GM18502 (cell line): ENCODE measurements around the gene AMBP.

ENCODE experiments used
- ATAC-seq: cut with Tn5 transposase; IDR thresholded peaks from one replicate; pipeline ENCODE4 v1.9.1; 2021; ENCODE audit warnings: mild to moderate bottlenecking; ENCODE audit not compliant: unreplicated experiment, poor library complexity

The AMBP gene

DNA sequence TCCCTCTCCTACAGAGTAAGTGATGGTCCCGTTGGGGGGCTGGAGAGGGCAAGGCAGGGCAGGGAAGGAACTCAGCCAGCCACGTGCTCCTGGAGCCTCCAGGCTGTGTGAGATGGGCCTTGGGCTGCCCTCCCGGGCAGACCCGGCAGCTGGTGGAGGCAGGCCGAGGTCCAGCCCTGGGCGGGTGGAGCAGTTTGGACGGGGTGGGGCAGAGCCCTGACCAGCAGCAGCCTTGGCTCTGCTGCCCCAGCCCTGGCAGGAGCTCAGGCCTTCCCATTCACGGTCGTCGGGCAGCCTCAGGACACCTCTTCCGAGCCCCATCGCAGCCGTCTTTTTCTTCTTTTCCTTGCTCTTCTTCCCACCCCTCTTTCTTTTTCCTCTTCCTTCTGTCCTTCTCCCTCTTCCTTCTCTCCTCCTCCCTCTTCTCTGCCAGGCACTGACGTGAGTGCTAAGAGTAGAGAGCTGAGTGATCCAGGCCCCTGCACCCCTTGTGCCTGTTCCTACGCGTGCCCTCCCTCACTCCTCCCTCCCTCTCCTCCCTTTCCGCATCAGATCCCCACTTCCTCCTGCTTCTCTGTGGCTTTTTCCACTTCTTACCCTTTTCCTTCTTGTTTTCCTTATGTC, 42.8 kb downstream of the AMBP start:
- ATAC-seq, result no peak

DNA sequence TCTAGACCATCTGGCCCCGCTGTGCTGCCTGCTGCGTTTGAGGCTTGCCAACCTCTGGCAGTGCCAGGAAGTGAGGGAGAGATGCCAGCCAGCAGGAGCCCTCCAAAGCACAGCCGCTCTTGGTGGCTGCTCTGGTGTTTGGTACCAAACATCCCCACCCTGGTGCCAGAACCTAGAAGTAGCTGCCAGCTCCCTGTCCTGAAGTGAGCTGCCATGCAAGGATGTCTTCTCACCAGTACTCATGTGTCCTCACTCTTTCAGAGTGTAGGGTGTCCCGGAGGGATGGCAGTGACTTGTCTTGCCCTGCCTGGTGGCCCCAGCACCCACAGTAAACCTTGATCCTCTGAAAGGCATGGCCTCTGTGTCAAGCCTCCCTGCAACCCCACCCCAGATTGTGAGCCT, 43.4 kb downstream of the AMBP start:
- no peak for ATAC-seq

DNA sequence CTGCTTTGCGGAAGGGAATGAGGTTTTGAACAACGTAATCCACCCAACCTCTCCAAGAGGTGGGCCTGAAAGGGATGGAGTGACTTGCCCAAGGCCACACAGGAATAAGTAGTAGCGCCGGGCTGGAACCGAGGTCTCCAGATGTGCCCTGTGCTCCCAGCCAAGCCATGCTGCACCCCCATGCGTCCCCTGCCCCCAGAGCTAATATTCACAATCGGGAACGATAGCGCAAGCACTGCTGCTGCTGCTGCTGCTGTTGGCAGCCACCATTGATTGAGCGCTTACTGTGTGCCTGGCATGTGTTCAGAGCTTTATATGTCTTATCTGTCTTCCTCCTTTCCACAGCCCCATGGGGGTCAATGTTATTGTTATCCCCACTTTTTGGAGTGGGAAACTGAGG, 43.9 kb downstream of the AMBP start:
- no peak for ATAC-seq

DNA sequence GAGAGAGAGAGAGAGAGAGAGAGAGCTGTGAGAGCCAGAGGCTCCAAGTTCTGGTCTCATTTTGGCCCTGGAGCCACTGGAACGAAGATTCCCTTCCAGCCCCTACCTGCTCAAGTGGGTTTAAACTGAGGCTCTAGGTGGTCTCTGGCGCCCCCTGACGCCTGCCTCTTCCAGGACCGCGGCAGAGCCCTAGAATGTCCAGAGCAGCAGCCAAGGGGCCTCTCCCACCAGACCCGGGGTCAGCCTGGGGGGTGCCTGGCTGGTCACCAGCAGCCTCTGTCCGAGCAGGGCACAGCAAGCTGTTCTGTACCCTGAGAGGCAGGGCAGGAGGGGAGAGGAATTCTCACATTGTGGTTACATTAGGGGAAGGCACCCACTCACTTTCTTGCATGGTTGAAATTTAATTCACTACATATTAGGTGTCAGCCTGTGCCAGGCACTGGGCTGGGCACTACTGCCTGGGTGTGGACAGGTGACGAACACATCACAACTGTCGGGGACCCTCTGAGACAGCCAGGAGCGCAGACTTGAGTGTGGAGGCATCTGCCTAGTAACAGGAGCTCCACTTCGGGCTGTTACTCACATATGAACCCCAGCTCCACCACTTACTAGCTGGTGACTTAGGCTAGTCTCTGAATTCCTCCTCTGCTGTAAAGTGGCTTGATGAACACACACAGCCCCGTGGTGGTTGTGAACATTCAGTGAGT, 44.5 kb downstream of the AMBP start:
- no peak for ATAC-seq

DNA sequence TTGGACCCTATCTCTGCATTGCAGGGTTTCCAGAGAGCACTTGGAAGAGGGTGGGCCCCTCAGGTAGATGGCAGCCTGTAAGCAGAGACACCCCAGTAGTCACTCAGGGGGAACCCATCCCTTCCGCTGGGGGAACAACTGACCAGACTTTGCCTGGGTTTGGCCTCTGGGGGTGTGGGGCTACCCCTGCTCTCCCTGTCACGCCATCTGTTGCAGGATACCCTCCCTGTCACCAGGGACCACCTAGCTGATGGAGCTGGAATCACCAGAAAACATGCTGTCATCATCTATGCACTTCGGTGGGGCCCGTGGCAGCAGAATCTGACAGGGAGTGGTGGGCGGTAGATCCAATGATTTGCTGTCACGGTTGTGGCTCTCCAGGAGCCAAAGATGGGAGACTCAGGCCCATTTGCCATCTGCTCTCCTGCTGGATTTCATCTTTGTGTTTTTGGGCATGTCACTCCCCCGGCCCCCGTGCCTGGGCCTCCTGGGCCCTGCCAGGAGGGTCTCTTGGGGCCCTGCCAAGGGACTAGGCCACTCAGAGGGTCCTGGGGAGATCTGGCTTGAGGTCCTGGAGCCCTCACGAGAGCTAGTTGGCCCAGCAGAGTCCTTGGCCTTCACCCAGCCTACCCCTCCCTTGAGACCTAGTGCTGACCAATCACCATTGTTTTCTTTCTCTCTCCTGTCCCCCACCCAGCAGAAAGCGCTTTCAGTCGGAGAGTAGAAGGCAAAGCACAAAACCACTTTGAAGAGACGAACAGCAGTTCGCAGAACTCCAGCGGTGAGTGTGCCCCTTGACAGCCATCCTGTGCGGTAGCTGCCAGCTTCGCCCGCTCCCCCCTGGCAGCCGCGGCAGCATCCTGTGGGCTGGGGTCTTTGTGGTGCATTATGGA, 45.9 kb downstream of the AMBP start:
- ATAC-seq, result no peak

DNA sequence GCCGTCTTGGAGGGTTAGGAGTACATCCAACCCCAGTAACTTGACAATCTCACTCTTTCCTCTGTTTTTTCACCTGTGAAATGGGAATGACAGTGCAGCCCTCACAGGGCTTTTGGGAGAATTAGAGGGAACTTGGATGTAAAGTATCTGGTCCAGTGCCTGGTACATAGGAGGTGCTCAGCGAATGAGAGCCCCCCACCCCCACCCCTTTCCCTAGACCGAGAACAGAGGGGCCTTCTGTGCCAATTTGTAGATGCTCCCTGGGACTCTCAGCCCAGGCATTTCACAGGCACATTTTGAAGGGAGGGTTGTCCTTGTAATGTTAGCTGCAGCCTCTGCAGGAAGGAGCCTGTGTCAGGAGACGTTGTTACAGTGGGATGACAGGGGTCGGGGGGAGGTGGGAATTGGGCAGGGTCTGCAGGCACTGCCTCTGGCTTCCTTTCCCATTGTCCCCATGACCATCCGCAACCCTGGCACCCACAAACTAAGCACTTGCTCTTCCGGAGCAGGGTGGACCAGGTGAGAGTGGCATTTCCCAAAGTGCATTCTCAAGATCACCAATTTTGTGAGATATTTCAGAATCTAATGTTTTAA, 47.0 kb downstream of the AMBP start:
- no peak for ATAC-seq

DNA sequence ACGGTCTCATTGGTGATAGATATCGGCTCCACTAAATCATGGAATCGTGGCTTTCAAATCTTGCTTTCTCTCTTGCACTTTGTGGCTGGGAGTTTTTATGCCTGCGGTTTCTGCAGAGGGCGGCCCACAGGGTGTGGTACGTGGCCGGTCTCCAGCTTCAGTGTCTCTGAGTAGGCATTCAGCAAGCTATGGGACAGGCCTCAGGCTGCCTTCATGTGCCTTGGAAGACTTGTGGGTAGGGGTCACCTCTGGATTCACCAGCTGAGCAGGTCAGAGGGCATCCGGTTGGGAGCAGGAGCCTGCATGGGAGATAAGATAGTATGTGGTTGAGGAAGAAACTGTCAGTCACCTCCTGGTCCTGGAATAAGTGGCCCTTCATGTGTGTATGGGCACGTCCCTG, 47.7 kb downstream of the AMBP start:
- ATAC-seq, result no peak

DNA sequence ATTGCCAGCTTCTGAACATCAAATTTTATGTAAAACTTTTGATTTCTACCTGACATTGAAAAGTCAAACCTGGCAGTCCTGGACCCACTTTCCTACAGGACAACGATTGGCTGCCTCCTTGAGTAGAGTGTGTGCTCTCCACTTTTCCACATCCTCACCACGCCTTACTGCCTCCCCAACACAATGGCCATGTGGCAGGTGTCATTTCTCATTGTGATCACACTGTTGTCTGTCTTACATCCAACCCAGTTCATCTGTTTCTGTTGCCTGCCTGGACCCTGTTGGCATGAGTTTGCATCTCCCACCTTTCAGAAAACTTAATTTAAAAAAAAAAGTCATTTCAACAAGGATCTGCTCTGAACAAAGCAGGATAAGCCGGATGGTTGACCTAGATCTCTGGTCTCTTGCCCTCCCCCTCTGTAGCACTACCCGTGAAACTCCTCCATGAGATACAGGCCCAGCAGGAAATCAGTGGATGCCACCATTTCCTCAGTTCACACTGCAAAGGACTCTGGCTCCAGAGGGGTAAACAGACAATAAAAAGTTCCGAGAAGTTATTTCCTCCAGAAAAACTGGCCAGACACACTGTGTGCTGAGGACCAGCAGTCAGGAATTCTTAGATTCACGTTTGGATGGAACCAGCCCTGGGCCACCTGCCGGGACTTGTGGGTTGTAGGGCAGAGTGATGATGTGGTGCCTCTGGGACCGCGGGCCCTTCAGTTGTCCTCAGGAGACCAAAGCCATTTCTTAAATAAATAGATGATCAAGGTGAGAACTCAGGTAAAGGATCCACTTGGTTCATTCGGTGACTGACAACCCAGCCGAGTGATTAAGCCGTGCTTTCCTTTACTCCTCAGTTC, 48.6 kb downstream of the AMBP start:
- ATAC-seq, result no peak

DNA sequence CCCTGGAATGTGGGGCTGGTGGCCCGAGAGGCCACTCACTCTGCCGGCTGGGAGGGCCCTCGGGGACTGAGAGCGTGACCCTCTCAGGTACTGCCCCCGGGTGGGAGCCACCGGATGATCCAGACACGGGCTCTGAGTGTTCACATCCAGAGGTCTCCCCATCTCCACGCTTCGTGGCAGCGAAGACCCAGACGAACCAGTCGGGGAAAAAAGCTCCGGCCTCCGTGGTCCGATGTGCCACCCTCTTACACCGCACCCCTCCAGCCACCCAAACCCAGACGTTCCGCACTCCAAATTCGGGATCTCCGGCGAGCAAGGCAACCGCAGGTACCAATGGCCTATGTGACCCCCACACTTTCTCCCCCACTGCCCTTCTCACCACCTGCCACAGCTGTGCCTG, 49.5 kb downstream of the AMBP start:
- no peak for ATAC-seq

DNA sequence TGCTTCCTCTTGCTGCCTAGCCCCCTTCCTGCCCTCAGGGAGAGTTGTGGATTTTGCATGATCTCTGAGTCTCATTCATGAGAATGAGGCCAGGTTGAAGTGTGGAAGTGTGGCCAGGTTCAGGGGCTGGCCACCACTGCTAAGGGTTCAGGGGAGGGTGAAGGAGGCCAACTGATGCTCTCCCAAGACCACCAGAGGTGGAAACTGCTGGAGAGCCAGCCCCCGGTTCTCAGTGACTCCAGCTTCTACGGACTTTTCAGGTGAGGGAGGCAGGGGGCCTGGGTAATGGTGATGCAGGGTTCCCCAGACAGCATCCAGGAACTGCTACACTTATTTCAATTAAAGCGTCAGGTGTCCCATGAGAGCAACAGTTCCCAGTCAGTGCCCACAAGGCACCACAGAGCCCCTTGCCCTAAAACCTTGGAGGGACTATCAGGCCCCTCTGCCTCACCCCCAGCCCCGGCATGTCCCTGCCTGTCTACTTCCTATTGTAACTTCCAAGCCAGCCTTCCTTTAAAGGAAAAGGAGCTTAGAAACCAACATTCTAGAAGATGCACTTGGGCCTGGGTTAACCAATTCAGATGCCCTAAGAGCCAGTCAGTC, 50.1 kb downstream of the AMBP start:
- ATAC-seq, result no peak

DNA sequence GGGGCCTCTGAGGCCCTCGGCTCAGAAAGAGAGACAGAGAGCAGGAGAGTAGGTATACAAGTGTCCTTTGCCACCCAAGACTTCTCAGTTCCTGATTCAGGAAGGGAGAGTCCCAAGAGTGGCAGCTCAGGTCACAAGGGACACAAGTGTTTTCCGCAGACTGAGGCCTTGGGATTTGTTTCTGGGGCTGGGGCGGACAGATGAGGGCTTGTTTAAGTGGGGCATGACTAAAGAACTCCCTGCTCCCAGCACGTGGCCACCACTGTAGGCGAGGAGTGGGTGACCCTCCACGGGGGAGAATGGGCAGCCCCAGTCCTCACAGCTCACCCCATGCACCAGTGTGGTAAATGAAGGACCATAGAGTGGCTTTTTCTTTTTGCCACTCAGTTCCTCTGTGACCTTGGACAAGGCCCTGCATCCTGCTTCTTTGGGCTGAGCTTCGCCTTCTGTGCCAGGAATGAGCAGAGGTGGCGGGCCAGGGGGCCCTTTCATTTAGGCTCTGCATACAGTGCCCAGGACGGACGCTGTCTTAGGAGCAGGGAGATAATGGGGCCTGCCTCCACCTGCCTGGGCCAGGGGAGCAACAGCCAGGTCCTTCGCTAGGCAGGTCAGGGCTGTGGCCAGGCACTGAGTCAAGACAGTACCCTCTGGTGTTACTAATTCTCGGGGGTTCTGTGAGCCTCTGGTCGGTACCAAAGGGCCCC, 50.8 kb downstream of the AMBP start:
- ATAC-seq, result no peak

DNA sequence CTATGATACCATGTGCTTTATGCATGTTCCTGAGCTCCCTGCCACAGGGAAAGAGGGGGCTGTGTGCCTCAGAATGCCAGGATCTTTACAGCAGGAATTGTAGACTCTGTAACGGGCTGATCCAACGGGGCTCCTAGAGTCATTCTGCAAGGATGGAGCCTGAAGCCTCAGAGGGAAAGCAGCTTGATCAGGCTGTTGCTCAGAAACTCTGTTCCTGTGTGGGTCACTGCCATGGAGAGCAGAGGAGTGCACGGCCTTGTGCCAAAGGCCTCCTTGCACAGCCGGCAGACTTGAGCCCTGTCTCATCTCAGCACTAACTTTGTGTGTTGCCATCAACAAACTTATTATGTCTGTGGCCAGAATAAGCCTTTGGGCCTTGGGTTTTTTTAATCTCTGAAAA, 51.8 kb downstream of the AMBP start:
- no peak for ATAC-seq

DNA sequence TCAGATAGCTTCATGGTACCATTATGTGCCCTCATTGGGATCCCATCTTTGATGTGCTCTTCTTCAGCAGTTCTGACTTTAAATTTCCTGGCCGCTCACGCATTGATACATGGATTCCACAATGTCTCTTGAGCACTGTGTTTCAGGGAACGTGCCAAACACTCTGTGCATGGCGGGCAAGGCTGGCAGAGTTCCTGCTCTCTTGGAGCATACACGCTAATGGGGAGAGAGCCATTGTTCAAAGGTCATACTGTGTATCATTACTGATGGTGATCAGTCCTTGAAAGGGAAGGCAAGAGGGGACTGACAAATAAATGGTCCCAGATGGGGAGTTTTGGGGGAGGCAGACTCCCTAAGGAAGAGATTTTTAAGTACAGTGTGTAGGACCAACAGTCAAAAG, 52.3 kb downstream of the AMBP start:
- no peak for ATAC-seq

DNA sequence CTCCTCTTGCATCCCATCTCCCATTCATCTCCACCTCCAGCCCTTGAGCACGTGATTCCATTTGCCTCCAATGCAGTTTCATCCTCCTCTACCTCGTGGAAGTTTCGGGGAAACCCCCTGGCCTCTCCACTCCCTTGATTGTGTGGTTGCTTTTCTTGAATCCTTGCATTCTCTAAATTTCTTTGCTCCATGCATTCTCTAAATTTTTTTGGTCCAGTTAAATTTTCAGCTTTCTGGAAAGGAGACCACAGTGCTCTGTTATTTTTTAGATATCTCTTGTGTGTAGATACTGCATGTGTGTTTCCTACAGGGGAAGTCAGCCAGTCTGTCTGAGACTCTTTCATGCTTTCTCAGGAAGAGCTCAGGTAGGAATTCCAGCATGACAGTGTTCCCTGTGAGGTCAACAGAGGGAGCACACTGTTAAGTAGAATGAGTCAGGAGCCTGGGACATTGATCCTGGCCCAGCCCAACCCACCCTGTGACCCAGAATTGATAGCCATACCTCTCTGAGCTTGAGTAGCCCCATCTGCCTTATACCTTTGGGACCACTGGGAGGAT, 52.8 kb downstream of the AMBP start:
- no peak for ATAC-seq

DNA sequence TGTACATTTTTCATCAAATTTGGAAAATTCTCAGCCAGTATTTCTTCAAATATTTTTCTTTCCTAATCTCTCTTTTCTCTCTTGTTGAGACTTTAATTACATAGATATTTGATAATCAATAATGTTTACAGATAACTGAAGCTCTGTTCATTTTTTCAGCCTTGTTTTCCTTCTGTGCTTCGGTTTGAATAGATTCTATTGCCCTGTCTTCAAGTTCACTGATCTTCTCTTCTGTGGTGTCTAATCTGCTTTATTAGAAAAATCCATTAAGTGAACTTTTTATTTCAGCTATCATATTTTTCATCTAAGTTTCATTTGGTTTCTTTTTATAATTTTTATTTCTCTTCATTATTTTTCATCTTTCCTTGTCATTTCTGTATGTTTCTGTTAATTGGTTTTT, 54.1 kb downstream of the AMBP start:
- no peak for ATAC-seq

DNA sequence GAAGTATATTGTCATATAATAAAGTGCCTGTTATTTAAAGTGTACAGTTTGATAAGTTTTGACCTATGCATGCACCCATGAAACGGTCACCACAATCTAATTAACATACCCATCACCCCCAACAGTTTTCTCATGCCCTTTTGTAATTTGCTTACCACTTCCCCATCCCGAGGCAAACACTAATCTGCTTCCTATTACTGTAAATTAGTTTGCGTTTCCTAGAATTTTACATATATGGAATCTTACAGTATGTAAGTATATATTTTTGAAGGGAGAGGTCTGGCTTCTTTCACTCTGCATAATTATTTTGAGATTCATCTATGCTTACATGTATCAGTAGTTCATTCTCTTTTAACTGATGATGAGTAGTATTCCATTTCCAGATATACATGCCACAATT, 56.5 kb downstream of the AMBP start:
- ATAC-seq, result no peak

DNA sequence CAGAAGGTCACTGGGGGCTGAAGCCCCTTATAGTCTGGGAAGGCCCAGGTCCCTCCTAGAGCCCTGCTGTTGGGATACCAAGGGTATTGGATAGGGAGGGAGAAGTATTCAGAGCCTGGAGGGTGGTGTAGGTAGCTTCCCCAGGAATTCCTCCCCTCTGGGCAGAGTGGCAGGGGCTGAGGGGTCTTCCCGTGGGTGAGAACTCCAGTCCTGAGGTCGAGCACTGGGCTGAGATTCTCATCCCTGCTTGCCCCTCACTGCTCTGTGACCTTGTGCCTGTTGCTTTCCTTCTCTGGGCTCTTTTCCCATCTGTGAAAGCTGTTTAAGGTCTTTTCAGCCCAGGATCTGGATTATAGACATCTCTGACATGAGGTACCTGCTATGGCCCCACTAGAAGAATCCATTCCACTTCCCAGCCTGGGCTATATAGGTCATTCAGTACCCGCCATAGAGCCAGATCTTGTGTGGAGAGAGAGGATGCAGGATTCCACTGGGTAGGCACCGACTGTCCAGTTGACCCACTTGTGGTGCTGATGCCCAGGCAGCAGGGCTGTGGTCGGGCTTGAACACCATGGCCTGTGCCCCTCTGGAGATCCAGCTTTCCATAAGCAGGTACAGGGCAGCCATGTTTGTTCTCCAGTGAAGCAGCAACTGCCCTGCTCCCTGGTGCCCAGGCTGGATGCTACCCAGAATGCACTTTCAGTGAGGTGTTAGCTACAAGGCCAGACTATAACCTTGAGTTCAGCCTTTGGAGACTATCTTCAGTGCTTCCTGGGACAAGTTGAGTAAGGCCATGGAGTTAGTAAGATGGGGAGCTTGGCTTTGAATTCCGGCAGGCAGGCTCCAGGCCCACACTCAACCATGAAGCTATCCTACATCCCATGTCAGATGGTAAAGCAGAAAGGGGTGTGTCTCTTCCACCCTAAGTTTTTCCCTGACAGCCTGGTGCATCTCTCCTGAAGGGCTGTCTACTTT, 60.1 kb downstream of the AMBP start:
- no peak for ATAC-seq
